Stimulated activated CD4-positive, alpha-beta T cell treated with anti-CD3 and anti-CD28 coated beads, Interleukin-15, amount 100 ng/mL, for 48 hours (primary cell): ENCODE results near the gene ECE1.
"Not testable (repeated sequence)": the region's sequence is repeated elsewhere in the genome, so short reads cannot be mapped to it uniquely, and the experiment has no call there.

Experiments
- DNase-seq, 2 donors: peaks; one replicate each; pipeline ENCODE4 v3.0.0-alpha.2; 2020; ENCODE audit warnings: low read depth in 2 of 2

Gene ECE1

GRCh38 chr1:21229246-21230000, 60.8 kb downstream of the ECE1 start:
- no peak for DNase-seq

DNA sequence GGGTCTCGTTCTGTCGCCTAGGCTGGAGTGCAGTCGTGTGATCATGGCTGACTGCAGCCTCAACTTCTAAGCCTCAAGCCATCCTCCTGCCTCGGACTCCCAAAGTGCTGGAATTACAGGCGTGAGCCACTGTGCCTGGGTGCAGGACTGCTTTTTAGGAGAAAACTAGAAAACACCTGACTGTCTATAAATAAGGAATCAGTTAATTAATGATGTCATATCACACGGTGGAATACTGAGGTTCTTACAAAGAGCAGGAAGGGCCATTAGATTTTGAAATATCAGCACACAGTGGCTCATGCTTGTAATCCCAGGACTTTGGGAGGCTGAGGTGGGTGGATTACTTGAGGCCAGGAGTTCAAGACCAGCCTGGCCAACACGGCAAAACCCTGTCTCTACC, 62.0 kb downstream of the ECE1 start:
- not testable (repeated sequence) for DNase-seq

GRCh38 chr1:21225065-21225464, 65.2 kb downstream of the ECE1 start:
- DNase-seq = no peak

DNA sequence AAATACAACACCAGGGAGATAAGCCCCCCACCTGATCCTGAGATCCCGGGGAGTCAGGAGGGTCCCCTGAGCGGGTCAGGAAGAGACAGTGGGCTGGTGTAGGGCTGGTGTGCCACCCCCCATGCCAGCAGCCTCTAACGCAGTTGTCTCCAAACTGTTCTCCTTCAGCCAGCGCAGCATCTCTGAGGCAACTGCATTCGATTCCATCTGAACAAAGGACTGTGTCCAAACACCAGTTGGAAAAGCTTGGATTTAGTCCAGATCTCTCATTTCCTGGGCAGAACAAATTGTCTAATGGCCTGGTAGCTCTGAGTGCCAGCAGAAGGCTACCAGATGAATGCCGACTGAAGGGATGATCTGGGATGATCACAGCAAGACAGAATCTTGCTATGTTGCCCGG, 69.4 kb downstream of the ECE1 start:
- no peak for DNase-seq

DNA sequence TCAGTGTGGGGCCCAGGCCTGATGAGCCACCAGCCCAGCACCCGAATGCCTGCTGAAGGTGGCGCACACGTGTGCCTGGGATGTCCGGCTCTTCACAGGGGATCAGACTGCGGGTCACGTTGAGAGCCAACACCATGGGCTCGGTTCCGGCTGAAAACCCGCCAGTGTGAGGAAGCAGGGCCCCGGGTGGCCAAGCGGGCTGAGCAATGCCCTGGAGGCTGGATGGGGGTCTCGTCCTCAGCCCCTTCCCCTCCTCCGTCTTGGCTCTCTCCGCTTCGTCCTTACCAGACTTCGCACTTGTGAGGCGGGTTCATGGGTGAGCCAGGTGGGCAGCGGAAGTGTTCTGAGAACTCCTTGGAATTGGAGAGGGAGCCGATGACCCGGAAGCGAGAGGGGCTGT, 70.6 kb downstream of the ECE1 start:
- no peak for DNase-seq

DNA sequence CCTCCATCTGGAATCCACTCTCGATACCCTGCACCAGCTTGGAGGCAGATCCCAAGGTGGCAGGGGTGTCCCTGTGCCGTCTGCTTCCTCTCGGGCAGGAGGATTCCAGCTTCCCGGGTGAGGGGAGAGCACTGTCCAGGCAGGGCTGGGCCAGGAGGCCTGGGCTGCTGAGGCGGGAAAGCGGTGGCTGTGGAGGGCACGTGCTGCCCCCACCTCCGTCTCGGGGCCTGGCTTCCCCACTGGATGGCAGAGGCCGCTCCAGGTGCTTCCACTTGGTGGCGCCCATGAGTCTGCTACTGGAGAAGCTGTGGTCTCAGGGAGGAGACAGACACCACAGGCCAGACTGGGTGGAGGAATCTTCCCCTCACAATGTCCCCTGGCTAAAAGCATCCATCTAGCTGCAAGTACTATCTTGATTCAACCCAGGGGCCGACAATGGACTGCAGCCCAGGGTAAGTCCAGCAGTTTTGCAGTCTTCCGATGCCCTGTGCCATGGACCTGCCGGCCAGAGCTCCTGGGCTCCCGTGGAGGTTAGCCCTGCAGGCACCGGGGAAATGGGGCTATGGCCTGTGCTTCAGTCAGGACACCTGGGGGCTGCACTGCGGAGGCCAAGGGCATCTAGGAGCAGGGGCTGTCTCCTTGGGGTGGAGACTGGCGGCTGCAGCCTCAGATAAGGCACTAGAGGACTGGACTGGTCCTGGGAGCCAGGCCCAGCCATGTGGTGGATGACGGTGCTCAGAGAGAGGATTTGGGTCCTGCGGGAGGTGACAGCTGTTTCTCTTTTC, 72.3 kb downstream of the ECE1 start:
- peak in 1 of 2 donors; percentile 45 for DNase-seq

- peak; percentile 57 to 75 for DNase-seq
Observed at GRCh38 chr1:21216835-21217811, 73.1 kb downstream of the ECE1 start.

DNA sequence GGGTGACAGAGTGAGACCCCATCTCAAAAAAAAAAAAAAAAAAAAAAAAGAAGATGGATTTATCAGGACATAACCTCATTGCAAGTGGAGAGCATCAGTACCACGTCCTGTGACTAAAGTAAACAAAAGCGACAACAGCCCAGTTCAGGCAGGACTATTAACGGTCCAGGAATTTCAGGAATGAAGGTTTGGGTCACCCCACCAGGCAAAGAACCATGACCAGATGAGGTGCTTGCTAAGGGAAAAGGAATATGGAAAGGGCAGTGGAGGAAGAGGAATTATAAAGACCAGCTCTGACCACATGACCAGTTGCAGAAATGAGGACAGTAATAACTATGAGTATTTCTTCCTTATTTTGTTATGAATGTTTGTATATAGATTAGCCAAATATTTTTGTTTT, 78.1 kb downstream of the ECE1 start:
- DNase-seq = no peak

GRCh38 chr1:21208137-21208700, 82.0 kb downstream of the ECE1 start:
- DNase-seq = not testable (repeated sequence)

DNA sequence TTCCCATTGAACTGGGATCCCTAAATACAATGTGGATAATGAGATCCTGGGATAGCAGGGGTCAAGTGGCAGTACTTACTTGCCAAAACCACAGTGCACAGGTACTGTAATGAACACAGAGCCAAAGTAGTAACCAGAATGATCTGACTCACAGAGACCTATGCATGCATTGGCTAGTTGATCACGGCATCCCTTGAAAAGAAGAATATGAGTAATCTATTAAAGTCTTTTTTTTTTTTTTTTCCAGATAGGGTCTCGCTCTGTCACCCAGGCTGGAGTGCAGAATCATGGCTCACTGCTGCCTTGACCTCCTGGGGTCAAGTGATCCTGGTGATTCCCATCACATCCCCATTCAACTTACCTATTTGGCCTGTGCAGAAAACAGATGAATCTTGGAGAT, 84.1 kb downstream of the ECE1 start:
- DNase-seq = no peak

DNA sequence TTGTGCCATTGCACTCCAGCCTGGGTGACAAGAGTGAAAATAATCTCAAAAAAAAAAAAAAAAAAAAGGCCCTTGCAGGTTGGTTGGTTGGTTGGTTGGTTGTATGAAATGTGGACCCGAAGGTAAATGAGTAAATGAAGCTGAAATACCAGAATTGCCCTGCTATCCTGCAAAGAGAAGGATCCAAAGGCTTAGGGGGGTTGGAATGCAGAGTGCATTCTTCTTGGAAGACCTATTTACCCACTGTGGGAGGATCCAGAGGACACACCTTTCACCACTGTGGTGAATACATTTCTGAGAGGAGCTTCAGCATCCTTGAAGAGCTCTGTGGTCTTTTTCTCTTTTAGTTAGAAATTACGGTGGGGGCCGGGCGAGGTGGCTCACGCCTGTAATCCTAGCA, 84.8 kb downstream of the ECE1 start:
- DNase-seq = no peak

DNA sequence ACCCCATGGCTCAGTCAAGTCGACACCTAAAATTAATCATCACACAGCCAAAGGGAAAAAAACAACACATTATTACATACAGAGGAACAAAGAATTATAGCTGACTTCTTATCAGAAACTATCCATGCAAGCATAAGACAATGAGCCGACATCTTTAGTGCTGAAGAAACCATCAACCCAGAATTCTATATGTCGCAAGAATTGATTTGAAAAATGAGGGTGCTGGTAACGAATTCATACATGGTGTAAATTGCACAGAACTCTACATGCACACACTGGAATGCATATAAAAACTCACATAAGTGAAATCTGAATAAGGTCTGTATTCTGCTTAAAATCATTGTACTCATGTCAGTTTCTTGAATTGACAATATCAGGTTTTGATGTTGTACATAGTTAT, 88.6 kb downstream of the ECE1 start:
- DNase-seq = no peak

GRCh38 chr1:21201238-21201637, 89.0 kb downstream of the ECE1 start:
- not testable (repeated sequence) for DNase-seq

DNA sequence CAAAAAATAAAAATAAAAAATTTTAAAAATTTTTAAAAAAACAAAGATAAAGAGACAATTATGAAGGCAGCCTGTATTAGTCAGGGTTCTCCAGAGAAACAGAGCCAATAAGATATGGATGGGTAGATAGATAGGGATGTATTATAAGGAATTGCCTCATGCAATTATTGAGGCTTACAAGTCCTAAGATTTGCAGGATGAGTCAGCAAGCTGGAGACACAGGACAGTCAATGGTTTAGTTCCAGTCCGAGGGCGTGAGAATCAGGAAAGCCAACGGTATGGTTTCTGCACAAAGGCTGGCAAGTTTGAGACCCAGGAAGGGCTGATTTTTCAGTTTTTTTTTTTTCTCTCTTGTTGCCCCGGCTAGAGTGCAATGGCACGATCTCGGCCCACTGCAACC, 89.5 kb downstream of the ECE1 start:
- DNase-seq = no peak

- DNase-seq = no peak
Observed at GRCh38 chr1:21198929-21199328, 91.3 kb downstream of the ECE1 start.

GRCh38 chr1:21192871-21193270, 97.4 kb downstream of the ECE1 start:
- DNase-seq = no peak

DNA sequence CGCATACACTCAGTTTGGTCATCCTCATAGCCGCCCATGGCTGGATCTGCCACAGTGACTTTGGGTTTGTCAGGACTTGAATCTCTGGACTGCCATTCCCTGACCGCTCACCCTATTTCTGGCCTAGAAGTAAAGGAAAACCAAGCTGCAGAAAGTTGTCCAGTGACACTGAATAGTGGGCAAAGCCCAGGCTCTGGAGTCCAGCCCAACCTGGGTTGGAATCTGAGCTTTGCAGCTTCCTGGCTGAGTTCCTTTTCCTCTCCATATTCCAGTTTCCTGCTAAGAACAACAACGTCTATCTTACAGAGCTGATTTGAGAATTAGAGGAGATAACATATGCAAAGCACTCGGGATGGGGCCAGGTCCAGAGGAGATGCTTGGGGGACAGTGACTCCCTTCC, 98.0 kb downstream of the ECE1 start:
- no peak for DNase-seq

GRCh38 chr1:21190771-21191170, 99.5 kb downstream of the ECE1 start:
- DNase-seq = not testable (repeated sequence)

GRCh38 chr1:21189906-21190500, 100.3 kb downstream of the ECE1 start:
- no peak for DNase-seq

GRCh38 chr1:21189421-21189820, 100.8 kb downstream of the ECE1 start:
- DNase-seq = no peak

GRCh38 chr1:21188235-21188634, 102.0 kb downstream of the ECE1 start:
- DNase-seq = no peak
